ENCODE data around the gene IKZF2.

IKZF2 gene

GRCh38 chr2:212959471-212960117 is 191.8 kb downstream of the IKZF2 start:
- peak; percentile 54 for DNase-seq (ENCODE audit: low spot score)

DNA sequence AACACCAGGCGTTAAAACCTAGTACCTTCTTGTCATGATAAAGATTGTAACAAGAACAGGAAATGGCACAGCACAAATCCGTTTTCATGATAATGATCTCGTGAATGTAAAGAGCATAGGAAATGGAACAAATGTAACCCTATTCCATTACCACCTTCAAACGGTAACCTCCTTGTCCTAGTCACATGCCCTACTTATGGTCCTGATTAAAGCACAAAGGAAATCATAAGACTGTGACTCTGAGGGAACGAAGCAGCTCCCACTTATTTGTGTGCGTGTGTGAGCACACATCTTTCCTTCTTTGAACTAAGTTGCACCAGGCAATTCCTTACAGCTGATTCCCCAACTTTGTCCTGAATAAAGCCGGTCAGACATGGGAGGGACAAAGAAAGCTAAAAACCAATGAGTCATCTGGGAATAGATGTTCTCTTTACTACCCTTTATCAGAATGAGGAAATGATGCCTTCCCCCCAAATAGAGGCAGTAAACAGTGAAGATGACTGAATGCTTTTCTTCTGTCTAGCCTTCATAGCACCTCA is 192.6 kb downstream of the IKZF2 start:
- no peak for DNase-seq (ENCODE audit: low spot score)

DNA sequence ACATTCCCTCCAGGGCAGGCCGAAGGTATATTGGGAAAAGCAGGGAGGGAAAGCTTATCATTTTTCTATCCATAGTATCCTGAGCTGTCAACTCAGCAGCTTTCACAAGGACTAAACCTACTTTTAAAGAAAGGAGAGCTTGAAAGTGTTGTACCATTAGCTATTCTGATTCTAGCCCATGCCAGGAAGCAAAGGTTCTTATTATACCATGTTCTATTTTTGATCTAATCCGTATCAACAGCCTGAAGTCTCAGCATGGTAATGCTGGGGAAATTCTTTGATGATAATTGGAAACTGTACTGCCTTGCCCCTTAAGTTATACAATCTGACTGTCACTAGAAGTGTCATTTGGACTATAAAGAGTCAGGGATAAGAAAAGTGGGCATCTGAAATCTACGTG is 193.3 kb downstream of the IKZF2 start:
- DNase-seq (ENCODE audit: low spot score), result no peak

GRCh38 chr2:212957624-212958023 is 193.8 kb downstream of the IKZF2 start:
- DNase-seq (ENCODE audit: low spot score), result no peak

- no peak for DNase-seq (ENCODE audit: low spot score)
Observed at GRCh38 chr2:212956665-212957607, 194.5 kb downstream of the IKZF2 start.

GRCh38 chr2:212953170-212953920 is 198.1 kb downstream of the IKZF2 start:
- no peak for DNase-seq (ENCODE audit: low spot score)

GRCh38 chr2:212949786-212950185 is 201.6 kb downstream of the IKZF2 start:
- no peak for DNase-seq (ENCODE audit: low spot score)
